Mesodermal cell (in vitro differentiated cells): ENCODE results near the gene LLPH.

Source experiments
- H3K27ac ChIP-seq: 2 replicates; pipeline ENCODE4 v1.7.0; 2013; ENCODE audit warnings: mild to moderate bottlenecking, low read depth, low read length, moderate library complexity; ENCODE audit not compliant: severe bottlenecking
- H3K36me3 ChIP-seq: 2 replicates; pipeline ENCODE4 v1.7.1; 2013; ENCODE audit warnings: mild to moderate bottlenecking, low read length, moderate library complexity; ENCODE audit not compliant: control insufficient read depth, insufficient read depth
- H3K4me1 ChIP-seq: one replicate; pipeline ENCODE4 v1.7.1; 2013; ENCODE audit warnings: mild to moderate bottlenecking, low read length; ENCODE audit not compliant: insufficient read depth, control insufficient read depth, poor library complexity, severe bottlenecking
- H3K4me3 ChIP-seq: 2 replicates; pipeline ENCODE4 v1.7.0; 2013; ENCODE audit warnings: low read length, control low read depth, mild to moderate bottlenecking; ENCODE audit not compliant: insufficient read depth, poor library complexity, severe bottlenecking; ENCODE audit errors: extremely low read depth
- H3K9me3 ChIP-seq: 2 replicates; pipeline ENCODE4 v1.7.1; 2013; ENCODE audit warnings: mild to moderate bottlenecking, low read length, moderate library complexity; ENCODE audit not compliant: control insufficient read depth
- WGBS, 2 experiments: methylation state at CpG; one replicate each; pipeline ENCODE4 v1.1.5; 2013; ENCODE audit warnings: missing lambda C conversion rate in 2 of 2; ENCODE audit not compliant: insufficient coverage in 2 of 2; 5-methylcytosine and 5-hydroxymethylcytosine counted together

LLPH gene

GRCh38 chr12:66071549-66071948 is 59.0 kb downstream of the LLPH start:
- H3K4me3 ChIP-seq = no peak overlapping the region
- H3K4me1 ChIP-seq = no peaks in the 10 kb centered on the region
- 100% methylated on average over 1 of the region's 1 CpG; no CpG with 5 or more reads in 1 of the 2 experiments for WGBS, 2 experiments
- H3K9me3 ChIP-seq = no peaks in the 10 kb centered on the region
- no peak overlapping the region for H3K27ac ChIP-seq
- H3K36me3 ChIP-seq = no peaks in the 10 kb centered on the region

- H3K4me1 ChIP-seq = no peaks in the 10 kb centered on the region
- H3K4me3 ChIP-seq = no peak overlapping the region
- no peaks in the 10 kb centered on the region for H3K9me3 ChIP-seq
- no peak overlapping the region for H3K27ac ChIP-seq
- H3K36me3 ChIP-seq = no peaks in the 10 kb centered on the region
- 90 to 96% methylated on average over 8 to 9 of the region's 9 CpGs for WGBS, 2 experiments
Observed at GRCh38 chr12:66070378-66071120, 60.0 kb downstream of the LLPH start.

DNA sequence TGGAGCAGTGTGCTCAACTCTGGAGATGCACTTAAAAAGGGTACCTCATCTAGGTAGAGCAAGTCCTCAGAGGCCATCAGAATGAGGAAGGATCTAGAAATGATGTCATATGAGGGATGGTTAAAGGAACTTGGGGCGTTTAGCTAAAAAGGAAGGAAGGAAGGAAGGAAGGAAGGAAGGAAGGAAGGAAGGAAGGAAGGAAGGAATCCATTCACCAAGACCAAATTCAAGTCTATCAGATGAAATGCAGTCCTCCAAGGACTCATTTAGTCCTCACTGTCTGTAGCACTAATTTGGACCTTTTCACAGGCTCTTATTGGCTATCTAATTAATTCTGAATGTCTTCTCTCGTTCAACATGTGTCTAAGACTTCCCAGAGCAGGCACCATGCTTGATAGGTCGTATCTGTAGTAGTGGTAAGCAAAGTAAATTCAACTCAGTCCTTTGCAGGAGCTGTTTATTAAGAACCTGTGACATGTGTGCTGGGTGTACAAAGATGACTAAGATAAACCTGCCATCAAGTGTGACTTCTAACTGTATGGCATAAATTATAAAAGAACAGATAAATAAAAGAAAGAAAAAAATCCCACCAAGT is 63.5 kb downstream of the LLPH start:
- H3K4me3 ChIP-seq = no peak overlapping the region
- 77 to 90% methylated on average over 2 to 3 of the region's 3 CpGs for WGBS, 2 experiments
- no peaks in the 10 kb centered on the region for H3K36me3 ChIP-seq
- H3K27ac ChIP-seq = no peak overlapping the region
- H3K4me1 ChIP-seq = no peaks in the 10 kb centered on the region
- no peaks in the 10 kb centered on the region for H3K9me3 ChIP-seq
